ENCODE measurements around the gene CCDC92.

- no peak for TF ChIP-seq CTCF (IDR thresholded peaks at IDR 0.05)
- no peak for TF ChIP-seq POLR2A (IDR thresholded peaks at IDR 0.05)
Measured at GRCh38 chr12:123910761-123911193, 61.9 kb downstream of the CCDC92 start.

Measured in body of pancreas (tissue), 4 donors.